Uterus (tissue), 2 donors: ENCODE measurements around the gene OPCML.

Source experiments
- CTCF ChIP-seq, 4 experiments: fragments of 200-600 bp in 2 of 4; fragments of 450-650 bp in 2 of 4; sonication (generic) in 2 of 4; IDR thresholded peaks; one replicate each; pipeline ENCODE4 v1.5.1; 2016 to 2019; ENCODE audit warnings: antibody characterized with exemption in 4 of 4, mild to moderate bottlenecking in 2 of 4, moderate library complexity in 1 of 4
- POLR2A ChIP-seq, 2 donors: fragments of 450-650 bp; IDR thresholded peaks; one replicate each; pipeline ENCODE4 v1.6.1; 2016; ENCODE audit warnings: antibody characterized with exemption in 2 of 2, mild to moderate bottlenecking in 1 of 2, moderate library complexity in 1 of 2

GRCh38 chr11:132563050-132563449 is 969.3 kb downstream of the OPCML start:
- TF ChIP-seq POLR2A (IDR thresholded peaks at IDR 0.05) (no peak), CTCF (IDR thresholded peaks at IDR 0.05) (no peak)
